HCT116 (cell line): ENCODE results near the gene GDPD3.

ENCODE experiments used
- CTCF ChIP-seq, 3 experiments: fragments of 200-600 bp in 1 of 3; sonication (generic) in 1 of 3; IDR thresholded peaks in 2 of 3; conservative IDR thresholded peaks in 1 of 3; 2 replicates each; pipeline ENCODE4 v1.5.1; 2012 to 2017; ENCODE audit warnings: low read depth in 2 of 3, low read length in 2 of 3, antibody characterized with exemption in 1 of 3, borderline replicate concordance in 1 of 3, control low read depth in 1 of 3, mild to moderate bottlenecking in 1 of 3, mixed read lengths in 1 of 3, mixed run types in 1 of 3, moderate library complexity in 1 of 3; ENCODE audit not compliant: insufficient read depth in 1 of 3
- EGR1 ChIP-seq: IDR thresholded peaks from 2 replicates; pipeline ENCODE4 v1.6.1; 2012; ENCODE audit warnings: low read depth
- EZH2 ChIP-seq: fragments of 200-600 bp; sonication (generic); IDR thresholded peaks from 2 replicates; pipeline ENCODE4 v1.6.1; 2017; ENCODE audit warnings: antibody characterized with exemption, mixed run types
- MAX ChIP-seq: IDR thresholded peaks from 2 replicates; pipeline ENCODE4 v1.6.1; 2012
- POLR2A ChIP-seq: IDR thresholded peaks from 2 replicates; pipeline ENCODE4 v1.7.0; 2011; ENCODE audit warnings: borderline replicate concordance; ENCODE audit not compliant: insufficient read depth, insufficient read length; ENCODE audit errors: extremely low read depth
- SIN3A ChIP-seq: IDR thresholded peaks from 2 replicates; pipeline ENCODE4 v1.6.1; 2012; ENCODE audit warnings: low read depth
- ZFX ChIP-seq: fragments of 450-650 bp; IDR thresholded peaks from 2 replicates; pipeline ENCODE4 v1.6.1; 2017
- ZNF274 ChIP-seq: fragments of 200-500 bp; sonication (Bioruptor generic); IDR thresholded peaks from 2 replicates; pipeline ENCODE4 v1.6.1; 2014; ENCODE audit warnings: mild to moderate bottlenecking, low read depth, low read length, inconsistent platforms

DNA sequence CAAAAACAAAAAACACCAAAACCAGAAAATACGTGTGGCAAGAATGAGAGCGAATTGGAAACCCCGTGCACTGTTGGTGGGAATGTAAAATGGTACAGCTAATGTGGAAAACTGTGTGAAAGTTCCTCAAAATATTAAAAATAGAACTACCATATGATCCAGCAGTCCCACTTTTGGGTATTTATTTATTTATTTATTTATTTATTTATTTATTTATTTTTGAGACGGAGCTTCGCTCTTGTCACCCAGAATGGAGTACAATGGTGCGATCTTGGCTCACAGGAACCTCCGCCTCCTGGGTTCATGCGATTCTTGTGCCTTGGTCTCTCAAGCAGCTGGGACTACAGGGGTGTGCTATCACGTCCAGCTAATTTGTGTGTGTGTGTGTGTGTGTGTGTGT, 39.2 kb upstream of the GDPD3 start:
- no peak for TF ChIP-seq CTCF (IDR thresholded peaks at IDR 0.05 in 2 of 3, conservative IDR thresholded peaks at IDR 0.05 in 1 of 3; ENCODE audit: borderline replicate concordance in 1 of 3, insufficient read depth in 1 of 3, low read depth in 2 of 3, low read length in 2 of 3)
- no peak for TF ChIP-seq EZH2
- TF ChIP-seq POLR2A: no peak
- no peak for TF ChIP-seq EGR1
- TF ChIP-seq SIN3A: no peak
- no peak for TF ChIP-seq ZFX
- no peak for TF ChIP-seq MAX
- TF ChIP-seq ZNF274: no peak
